Activated CD4-positive, CD25-positive, alpha-beta regulatory T cell (primary cell): ENCODE measurements around the gene DPYD.
"Not testable (repeated sequence)": the region's sequence is repeated elsewhere in the genome, so short reads cannot be mapped to it uniquely, and the experiment has no call there.

Source experiments
- DNase-seq, 4 experiments: peaks; one replicate each; lab custom pipeline; 2025; lab: John Stamatoyannopoulos, UW

Gene DPYD

GRCh38 chr1:97364086-97364485, 556.7 kb downstream of the DPYD start:
- DNase-seq = no peak

GRCh38 chr1:97356309-97356708, 564.5 kb downstream of the DPYD start:
- DNase-seq = no peak

- no peak for DNase-seq
Measured at GRCh38 chr1:97352936-97353382, 567.9 kb downstream of the DPYD start.

GRCh38 chr1:97351846-97352245, 569.0 kb downstream of the DPYD start:
- DNase-seq = no peak

- no peak for DNase-seq
Measured at GRCh38 chr1:97350662-97351061, 570.2 kb downstream of the DPYD start.

- DNase-seq = no peak
Measured at GRCh38 chr1:97350241-97350640, 570.6 kb downstream of the DPYD start.

- DNase-seq = not testable (repeated sequence)
Measured at GRCh38 chr1:97349794-97350193, 571.0 kb downstream of the DPYD start.

GRCh38 chr1:97348599-97349265, 572.1 kb downstream of the DPYD start:
- no peak for DNase-seq

- no peak for DNase-seq
Measured at GRCh38 chr1:97340951-97341350, 579.9 kb downstream of the DPYD start.

GRCh38 chr1:97338347-97338746, 582.5 kb downstream of the DPYD start:
- DNase-seq = no peak

- no peak for DNase-seq
Measured at GRCh38 chr1:97337250-97338030, 583.4 kb downstream of the DPYD start.

GRCh38 chr1:97334454-97334853, 586.4 kb downstream of the DPYD start:
- DNase-seq = no peak

GRCh38 chr1:97332716-97333115, 588.1 kb downstream of the DPYD start:
- DNase-seq = no peak

GRCh38 chr1:97331165-97331564, 589.7 kb downstream of the DPYD start:
- no peak for DNase-seq

- DNase-seq = no peak
Measured at GRCh38 chr1:97314685-97315084, 606.1 kb downstream of the DPYD start.

GRCh38 chr1:97308131-97308530, 612.7 kb downstream of the DPYD start:
- no peak for DNase-seq

GRCh38 chr1:97307568-97307967, 613.3 kb downstream of the DPYD start:
- DNase-seq = no peak

- DNase-seq = no peak
Measured at GRCh38 chr1:97307151-97307550, 613.7 kb downstream of the DPYD start.

- DNase-seq = no peak
Measured at GRCh38 chr1:97306504-97306903, 614.3 kb downstream of the DPYD start.

- DNase-seq = no peak
Measured at GRCh38 chr1:97304366-97304765, 616.5 kb downstream of the DPYD start.

- no peak for DNase-seq
Measured at GRCh38 chr1:97298966-97299365, 621.9 kb downstream of the DPYD start.

GRCh38 chr1:97297611-97298010, 623.2 kb downstream of the DPYD start:
- DNase-seq = no peak

- no peak for DNase-seq
Measured at GRCh38 chr1:97281962-97282361, 638.9 kb downstream of the DPYD start.
